IMR-90 (cell line): ENCODE results near the gene PCBD1. TPM values are rescaled to one million over a fixed set of nuclear protein-coding genes. Genes with fewer than 3 reads are reported as not detected.
A peak's percentile ranks its signal among the peaks of the same experiment; 100 is the strongest.

Source experiments
- ATAC-seq: fragments of 200-7000 bp; cut with Tn5 transposase; 2 replicates; pipeline ENCODE4 v1.9.1; 2020; ENCODE audit warnings: low read depth, mild to moderate bottlenecking, moderate library complexity
- BruUV-seq: library from RNA; stranded (reverse); fragments of 400-500 nt; replicated peaks from 2 replicates; lab custom pipeline; 2021; lab: Mats Ljungman, UMichigan
- CTCF ChIA-PET: fragments of 300-600 bp; formaldehyde crosslinking; extraction: SDS; loops from one replicate; lab custom pipeline; 2021; ENCODE audit warnings: antibody characterized with exemption; lab: Yijun Ruan, JAX
- POLR2A ChIA-PET: fragments of 300-600 bp; sonication (Branson Sonifier 250); formaldehyde crosslinking; loops from one replicate; lab custom pipeline; 2022; ENCODE audit warnings: antibody characterized with exemption; ENCODE audit not compliant: unreplicated experiment; lab: Charles Lee
- DNase-seq: peaks from one replicate; pipeline ENCODE4 v3.0.0; 2013
- H2AFZ ChIP-seq: replicated peaks from 2 replicates; pipeline ENCODE3; 2013; ENCODE audit warnings: low read length, mild to moderate bottlenecking; ENCODE audit not compliant: poor library complexity
- H2AK5ac ChIP-seq: 2 replicates; pipeline ENCODE4 v1.6.1; 2013; ENCODE audit warnings: low read depth, low read length, inconsistent platforms
- H2AK9ac ChIP-seq: replicated peaks from 2 replicates; pipeline ENCODE3; 2013; ENCODE audit warnings: mild to moderate bottlenecking, low read depth, low read length, moderate library complexity; ENCODE audit not compliant: poor library complexity
- H2BK120ac ChIP-seq: 2 replicates; pipeline ENCODE4 v1.6.1; 2013; ENCODE audit warnings: low read depth, low read length, inconsistent platforms
- H2BK15ac ChIP-seq: 3 replicates; pipeline ENCODE4 v1.6.1; 2013; ENCODE audit warnings: low read depth, low read length, inconsistent platforms
- H2BK20ac ChIP-seq: 2 replicates; pipeline ENCODE4 v1.6.1; 2013; ENCODE audit warnings: low read depth, mild to moderate bottlenecking, inconsistent platforms, low read length, moderate library complexity
- H2BK5ac ChIP-seq: 2 replicates; pipeline ENCODE4 v1.6.1; 2013; ENCODE audit warnings: mild to moderate bottlenecking, low read depth, low read length, inconsistent platforms; ENCODE audit not compliant: poor library complexity, severe bottlenecking
- H3K14ac ChIP-seq: replicated peaks from 2 replicates; pipeline ENCODE4 v1.6.1; 2013; ENCODE audit warnings: low read depth, low read length, inconsistent platforms
- H3K18ac ChIP-seq: 2 replicates; pipeline ENCODE4 v1.6.1; 2013; ENCODE audit warnings: low read depth, low read length, control low read depth
- H3K23ac ChIP-seq: 2 replicates; pipeline ENCODE4 v1.6.1; 2013; ENCODE audit warnings: low read depth, low read length, inconsistent platforms
- H3K27ac ChIP-seq: 2 replicates; pipeline ENCODE4 v1.5.1; 2013; ENCODE audit warnings: mild to moderate bottlenecking, control low read depth, low read length; ENCODE audit not compliant: insufficient read depth
- H3K27me3 ChIP-seq: 2 replicates; pipeline ENCODE4 v1.6.1; 2013; ENCODE audit warnings: low read length; ENCODE audit not compliant: control insufficient read depth, insufficient read depth
- H3K36me3 ChIP-seq: 2 replicates; pipeline ENCODE4 v1.6.1; 2013; ENCODE audit warnings: low read length, mixed read lengths; ENCODE audit not compliant: control insufficient read depth, insufficient read depth
- H3K4ac ChIP-seq: 2 replicates; pipeline ENCODE4 v1.6.1; 2013; ENCODE audit warnings: low read depth, low read length, inconsistent platforms
- H3K4me1 ChIP-seq: 2 replicates; pipeline ENCODE4 v1.6.1; 2013; ENCODE audit warnings: low read length, mixed read lengths; ENCODE audit not compliant: control insufficient read depth, insufficient read depth
- H3K4me2 ChIP-seq: 2 replicates; pipeline ENCODE4 v1.6.1; 2013; ENCODE audit warnings: low read depth, mild to moderate bottlenecking, control low read depth, low read length, moderate library complexity
- H3K4me3 ChIP-seq: 2 replicates; pipeline ENCODE4 v1.5.1; 2013; ENCODE audit warnings: low read depth, mild to moderate bottlenecking, control low read depth, low read length, moderate library complexity; ENCODE audit not compliant: insufficient read depth
- H3K56ac ChIP-seq: 2 replicates; pipeline ENCODE4 v1.6.1; 2013; ENCODE audit warnings: low read length, inconsistent platforms; ENCODE audit not compliant: insufficient read depth; ENCODE audit errors: extremely low read depth
- H3K79me1 ChIP-seq, 2 experiments: 2 replicates each; pipeline ENCODE4 v1.6.1; 2013; ENCODE audit warnings: low read length in 2 of 2, inconsistent platforms in 1 of 2, low read depth in 1 of 2
- H3K9ac ChIP-seq: 2 replicates; pipeline ENCODE4 v1.6.1; 2013; ENCODE audit warnings: low read depth, low read length, control low read depth
- H3K9me1 ChIP-seq: 2 replicates; pipeline ENCODE4 v1.6.1; 2013; ENCODE audit warnings: low read length, inconsistent platforms; ENCODE audit not compliant: insufficient read depth
- H3K9me3 ChIP-seq: 2 replicates; pipeline ENCODE4 v1.6.1; 2013; ENCODE audit warnings: low read length; ENCODE audit not compliant: control insufficient read depth, insufficient read depth
- H4K20me1 ChIP-seq: 2 replicates; pipeline ENCODE4 v1.6.1; 2013; ENCODE audit warnings: low read length, inconsistent platforms; ENCODE audit not compliant: insufficient read depth
- H4K5ac ChIP-seq: 2 replicates; pipeline ENCODE4 v1.6.1; 2013; ENCODE audit warnings: mild to moderate bottlenecking, low read depth, low read length, control low read depth
- H4K8ac ChIP-seq, 2 experiments: 2 replicates each; pipeline ENCODE4 v1.6.1; 2013; ENCODE audit warnings: low read depth in 2 of 2, low read length in 2 of 2, control low read depth in 1 of 2, inconsistent platforms in 1 of 2
- H4K91ac ChIP-seq: 2 replicates; pipeline ENCODE4 v1.6.1; 2013; ENCODE audit warnings: low read depth, low read length, inconsistent platforms; ENCODE audit not compliant: insufficient read depth
- CEBPB ChIP-seq: IDR thresholded peaks from 2 replicates; pipeline ENCODE4 v1.6.1; 2012; ENCODE audit warnings: low read depth, low read length, improper control_type of control experiment
- CHD1 ChIP-seq: IDR thresholded peaks from 2 replicates; pipeline ENCODE4 v1.6.1; 2012; ENCODE audit warnings: low read depth, low read length, improper control_type of control experiment
- SMC3 ChIP-seq: fragments of 150-350 bp; IDR thresholded peaks from 2 replicates; pipeline ENCODE4 v1.6.1; 2016; ENCODE audit warnings: low read depth, mild to moderate bottlenecking, antibody characterized with exemption, low read length, moderate library complexity
- WGBS, 2 experiments: methylation state at CpG; one replicate each; pipeline versions ENCODE4 v1.1.5 to v1.1.7; 2013; ENCODE audit warnings: missing lambda C conversion rate in 2 of 2; ENCODE audit not compliant: insufficient read length in 1 of 2; ENCODE audit errors: extremely low coverage in 2 of 2; 5-methylcytosine and 5-hydroxymethylcytosine counted together
- dilution Hi-C: fragments of 300-500 bp; cut with HindIII; formaldehyde crosslinking; loops from one replicate; pipeline ENCODE4 v1.14.3; 2018; ENCODE audit warnings: low sequenced_read_pairs; ENCODE audit not compliant: unreplicated experiment
- in situ Hi-C: fragments of 300-500 bp; cut with MboI; formaldehyde crosslinking; loops from 3 replicates; pipeline ENCODE4 v1.14.3; 2019; ENCODE audit warnings: low sequenced_read_pairs, inconsistent platforms, mixed read lengths
- intact Hi-C: fragments of 100-400 bp; cut with micrococcal nuclease; formaldehyde crosslinking; loops from 2 replicates; pipeline ENCODE4 v1.10.0; 2022
- polyA plus RNA-seq, 3 experiments: library from polyadenylated mRNA; depleted of rRNA; stranded (reverse); fragments of >200 nt; gene quantifications; 2 replicates each; pipeline ENCODE4 v1.2.3, GENCODE V29; 2012; ENCODE audit warnings: low replicate concordance in 1 of 3
- total RNA-seq: library from RNA; depleted of rRNA; stranded (reverse); fragments of >200 nt; gene quantifications from 2 replicates; pipeline ENCODE4 v1.2.3, GENCODE V29; 2012
- TF ChIP-seq, protein P1 (sequence below): fragments of 150-350 bp; IDR thresholded peaks from 2 replicates; pipeline ENCODE4 v1.6.1; 2017; ENCODE audit warnings: mild to moderate bottlenecking, antibody characterized with exemption, low read length, low read depth
- TF ChIP-seq, protein P2 (sequence below): conservative IDR thresholded peaks from 2 replicates; pipeline ENCODE4 v1.5.1; 2012; ENCODE audit warnings: mild to moderate bottlenecking, low read depth, low read length, improper control_type of control experiment

The PCBD1 gene
- total and polyA plus RNA-seq, 2 of the 4 experiments (the other 2 are of a cell fraction), result 15.8 to 31.6 TPM

DNA sequence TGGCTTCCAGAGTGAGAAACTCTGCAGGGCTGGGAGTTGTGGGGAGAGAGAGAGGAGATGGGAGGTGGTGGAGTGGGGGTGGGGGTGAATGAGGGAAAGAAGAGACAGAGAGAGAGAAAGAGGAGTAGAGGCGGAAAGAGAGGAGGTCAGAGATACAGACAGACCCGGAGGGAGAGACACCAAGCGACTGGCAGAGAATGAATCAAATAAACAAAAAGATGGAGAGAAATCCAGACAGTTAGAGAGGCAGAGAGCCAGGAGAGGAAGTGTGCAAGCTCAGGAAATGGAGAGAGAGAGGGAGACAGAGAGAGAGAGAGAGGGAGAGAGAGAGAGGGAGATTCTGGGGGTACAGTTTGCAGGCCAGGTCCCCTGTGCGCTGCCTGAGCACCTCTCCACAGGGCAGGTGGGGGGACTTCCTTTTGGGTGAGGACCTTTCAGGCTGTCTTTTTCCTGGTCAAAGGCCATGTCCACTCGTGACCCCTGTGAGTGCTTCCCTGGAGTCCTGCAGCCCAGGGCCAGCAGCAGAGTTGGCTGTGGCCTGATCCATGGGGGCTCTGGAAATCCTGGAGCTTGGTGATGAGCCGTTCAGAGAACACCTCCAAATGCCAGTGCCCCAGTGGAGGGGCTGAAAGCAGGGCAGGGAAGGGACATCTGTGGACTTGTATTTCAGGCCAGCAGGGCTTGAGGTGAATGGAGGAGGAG is 25.0 kb upstream of the PCBD1 start:
- intact Hi-C loops (no loop called here), in situ Hi-C loops (no loop called here), dilution Hi-C loops (no loop called here)
- 0% methylated on average over 1 of the region's 6 CpGs; no CpG with 5 or more reads in 1 of the 2 experiments for WGBS, 2 experiments
- Histone ChIP-seq H4K91ac (no peak overlapping the region), H2AFZ (peak overlapping the region; percentile 7), H3K18ac (no peak overlapping the region), H3K4me2 (no peak overlapping the region), H2BK20ac (no peak overlapping the region), H4K20me1 (no peaks in the 10 kb centered on the region; the same call in 1 of the 2 replicates), H2BK15ac (no peak overlapping the region), H3K23ac (no peak overlapping the region), H3K56ac (no peak overlapping the region), H3K9ac (no peak overlapping the region), H2BK5ac (no peak overlapping the region), H3K27me3 (peaks cover 64% of the 10 kb centered on the region), H3K27ac (no peak overlapping the region), H3K9me3 (no peaks in the 10 kb centered on the region), H2AK9ac (no peak overlapping the region), H4K8ac (no peak overlapping the region), H3K79me1 (no peaks in the 10 kb centered on the region), H3K4ac (no peak overlapping the region), H2AK5ac (no peak overlapping the region), H3K36me3 (no peaks in the 10 kb centered on the region), H2BK120ac (no peak overlapping the region), H4K5ac (no peak overlapping the region), H3K9me1 (no peaks in the 10 kb centered on the region), H3K4me1 (no peaks in the 10 kb centered on the region), H3K4me3 (no peak overlapping the region), H3K14ac (no peak overlapping the region)
- DNase-seq (no peak), ATAC-seq (peak; percentile 40; the same call in 1 of the 2 replicates)
- BruUV-seq, result no TSS peak
- no peak for TF ChIP-seq CEBPB
- no peak for TF ChIP-seq SMC3
- TF ChIP-seq, protein P1, sequence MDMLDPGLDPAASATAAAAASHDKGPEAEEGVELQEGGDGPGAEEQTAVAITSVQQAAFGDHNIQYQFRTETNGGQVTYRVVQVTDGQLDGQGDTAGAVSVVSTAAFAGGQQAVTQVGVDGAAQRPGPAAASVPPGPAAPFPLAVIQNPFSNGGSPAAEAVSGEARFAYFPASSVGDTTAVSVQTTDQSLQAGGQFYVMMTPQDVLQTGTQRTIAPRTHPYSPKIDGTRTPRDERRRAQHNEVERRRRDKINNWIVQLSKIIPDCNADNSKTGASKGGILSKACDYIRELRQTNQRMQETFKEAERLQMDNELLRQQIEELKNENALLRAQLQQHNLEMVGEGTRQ, result no peak
- TF ChIP-seq, protein P2, sequence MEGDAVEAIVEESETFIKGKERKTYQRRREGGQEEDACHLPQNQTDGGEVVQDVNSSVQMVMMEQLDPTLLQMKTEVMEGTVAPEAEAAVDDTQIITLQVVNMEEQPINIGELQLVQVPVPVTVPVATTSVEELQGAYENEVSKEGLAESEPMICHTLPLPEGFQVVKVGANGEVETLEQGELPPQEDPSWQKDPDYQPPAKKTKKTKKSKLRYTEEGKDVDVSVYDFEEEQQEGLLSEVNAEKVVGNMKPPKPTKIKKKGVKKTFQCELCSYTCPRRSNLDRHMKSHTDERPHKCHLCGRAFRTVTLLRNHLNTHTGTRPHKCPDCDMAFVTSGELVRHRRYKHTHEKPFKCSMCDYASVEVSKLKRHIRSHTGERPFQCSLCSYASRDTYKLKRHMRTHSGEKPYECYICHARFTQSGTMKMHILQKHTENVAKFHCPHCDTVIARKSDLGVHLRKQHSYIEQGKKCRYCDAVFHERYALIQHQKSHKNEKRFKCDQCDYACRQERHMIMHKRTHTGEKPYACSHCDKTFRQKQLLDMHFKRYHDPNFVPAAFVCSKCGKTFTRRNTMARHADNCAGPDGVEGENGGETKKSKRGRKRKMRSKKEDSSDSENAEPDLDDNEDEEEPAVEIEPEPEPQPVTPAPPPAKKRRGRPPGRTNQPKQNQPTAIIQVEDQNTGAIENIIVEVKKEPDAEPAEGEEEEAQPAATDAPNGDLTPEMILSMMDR, result no peak
- TF ChIP-seq CHD1, result no peak
- ChIA-PET POLR2A (no interaction called here), CTCF (no interaction called here)
